Large intestine (tissue), 3 donors: ENCODE results near the gene AP1M1. TPM values are rescaled to one million over a fixed set of nuclear protein-coding genes. Genes with fewer than 3 reads are reported as not detected.
A peak's percentile ranks its signal among the peaks of the same experiment; 100 is the strongest.

Experiments
- DNase-seq, 2 donors: peaks; one replicate each; pipeline versions ENCODE4 v3.0.0 to v3.0.0-alpha.2; 2013
- H3K27ac ChIP-seq: one replicate; pipeline ENCODE4 v1.5.1; 2013; ENCODE audit warnings: low read length
- H3K27me3 ChIP-seq: 2 replicates; pipeline ENCODE4 v1.6.1; 2013; ENCODE audit warnings: low read length; ENCODE audit not compliant: control insufficient read depth, insufficient read depth
- H3K36me3 ChIP-seq: 2 replicates; pipeline ENCODE4 v1.6.1; 2013; ENCODE audit warnings: low read length; ENCODE audit not compliant: control insufficient read depth, insufficient read depth
- H3K4me1 ChIP-seq: one replicate; pipeline ENCODE4 v1.6.1; 2013; ENCODE audit warnings: low read length; ENCODE audit not compliant: control insufficient read depth, insufficient read depth
- H3K4me3 ChIP-seq: one replicate; pipeline ENCODE4 v1.5.1; 2013; ENCODE audit warnings: low read length
- H3K9me3 ChIP-seq: one replicate; pipeline ENCODE4 v1.6.1; 2013; ENCODE audit warnings: mild to moderate bottlenecking, low read depth, low read length, moderate library complexity; ENCODE audit not compliant: control insufficient read depth
- WGBS: methylation state at CpG from one replicate; pipeline ENCODE4 v1.1.5; 2013; ENCODE audit warnings: low lambda C conversion rate; ENCODE audit not compliant: insufficient coverage; 5-methylcytosine and 5-hydroxymethylcytosine counted together
- polyA plus RNA-seq: library from polyadenylated mRNA; unstranded; fragments of 120-200 nt; gene quantifications from one replicate; pipeline ENCODE4 v1.2.1, GENCODE V29; 2013

Gene AP1M1
- polyA plus RNA-seq, 1 donor = 32.8 TPM

DNA sequence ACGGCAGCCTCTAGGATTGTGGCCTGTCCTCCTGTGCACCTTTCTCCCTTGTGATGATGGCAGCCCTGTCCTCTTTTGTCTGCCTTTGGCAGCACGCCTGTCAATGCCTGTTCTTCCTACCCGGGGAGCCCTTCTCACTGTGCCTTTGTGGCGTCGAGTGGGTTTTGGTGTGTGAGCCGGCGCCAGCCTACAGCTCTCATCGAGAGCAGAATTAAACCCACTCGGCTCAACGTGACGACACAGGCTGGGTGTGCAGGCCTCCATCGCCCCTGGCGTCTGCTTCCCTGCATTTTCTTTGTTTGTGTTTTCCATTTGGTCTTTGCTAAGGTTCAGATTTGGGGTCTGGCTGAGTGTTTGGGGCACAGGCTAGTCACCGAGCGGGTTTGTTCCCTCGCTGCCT, 34.4 kb downstream of the AP1M1 start:
- Histone ChIP-seq H3K27ac (no peak overlapping the region), H3K27me3 (no peaks in the 10 kb centered on the region), H3K4me3 (no peak overlapping the region), H3K9me3 (peaks cover 5% of the 10 kb centered on the region), H3K4me1 (no peaks in the 10 kb centered on the region), H3K36me3 (peaks cover 79% of the 10 kb centered on the region)
- DNase-seq = no peak
- WGBS = no CpG with 5 or more reads among the region's 16 CpGs

DNA sequence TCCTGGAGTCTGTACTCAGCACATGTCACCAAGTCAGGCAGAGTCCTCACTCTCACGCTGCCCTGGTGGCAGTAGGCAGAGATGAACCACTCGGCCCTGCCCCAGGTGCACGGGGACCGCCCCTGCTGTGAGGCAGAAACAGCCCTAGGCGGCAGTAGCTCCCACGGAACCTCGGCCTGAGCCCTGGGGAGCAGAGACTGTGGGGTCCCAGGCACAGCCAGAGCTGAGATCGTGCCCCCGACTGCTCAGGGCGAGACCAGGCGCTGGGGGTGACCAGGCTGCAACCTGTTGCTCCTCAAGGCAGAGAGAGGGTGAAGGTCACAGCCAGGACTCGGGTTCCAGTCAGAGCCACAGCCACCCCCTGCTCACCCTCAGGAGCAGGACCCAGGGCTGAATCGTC, 34.9 kb downstream of the AP1M1 start:
- H3K36me3 ChIP-seq = peaks cover 75% of the 10 kb centered on the region
- WGBS = 100% methylated on average over 1 of the region's 13 CpGs

DNA sequence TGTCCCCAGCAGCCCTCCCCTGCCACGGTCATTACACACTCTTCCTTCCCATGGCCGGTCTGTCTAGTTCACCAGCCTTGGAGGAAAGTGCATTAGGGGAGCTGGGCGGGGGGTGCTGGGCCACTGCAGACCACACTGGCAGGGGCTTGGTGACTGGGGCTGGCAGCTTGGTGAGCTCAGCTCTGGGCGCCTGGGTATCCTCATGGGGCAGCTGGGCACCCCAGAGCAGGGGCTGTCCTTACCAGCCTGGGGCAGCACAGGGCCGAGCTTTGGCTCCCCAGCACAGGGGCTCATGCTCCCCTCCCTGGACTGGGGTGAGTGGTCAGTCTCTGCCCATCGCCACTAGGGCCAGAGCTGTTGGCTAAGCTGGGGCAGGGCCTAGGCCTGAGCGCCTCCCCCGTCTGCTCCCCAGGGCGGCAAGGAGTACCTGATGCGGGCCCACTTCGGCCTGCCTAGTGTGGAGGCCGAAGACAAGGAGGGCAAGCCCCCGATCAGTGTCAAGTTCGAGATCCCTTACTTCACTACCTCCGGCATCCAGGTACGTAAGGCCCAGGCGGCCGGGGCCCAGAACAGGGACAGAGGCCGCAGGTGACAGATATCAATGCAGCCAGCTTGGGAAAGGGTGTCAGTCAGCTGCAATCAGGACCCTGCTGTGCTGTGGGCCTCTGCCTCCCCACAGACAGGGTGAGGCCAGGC, 35.5 kb downstream of the AP1M1 start:
- Histone ChIP-seq H3K36me3 (peaks cover 68% of the 10 kb centered on the region), H3K27ac (no peak overlapping the region), H3K4me1 (no peaks in the 10 kb centered on the region), H3K27me3 (no peaks in the 10 kb centered on the region), H3K4me3 (no peak overlapping the region), H3K9me3 (peaks cover 5% of the 10 kb centered on the region)
- DNase-seq = no peak
- no CpG with 5 or more reads among the region's 19 CpGs for WGBS

More for the DNA sequence above, 34.9 kb downstream of the AP1M1 start:
- Histone ChIP-seq H3K9me3 (peaks cover 5% of the 10 kb centered on the region), H3K27ac (no peak overlapping the region), H3K27me3 (no peaks in the 10 kb centered on the region), H3K4me1 (no peaks in the 10 kb centered on the region), H3K4me3 (no peak overlapping the region)
- DNase-seq = no peak

DNA sequence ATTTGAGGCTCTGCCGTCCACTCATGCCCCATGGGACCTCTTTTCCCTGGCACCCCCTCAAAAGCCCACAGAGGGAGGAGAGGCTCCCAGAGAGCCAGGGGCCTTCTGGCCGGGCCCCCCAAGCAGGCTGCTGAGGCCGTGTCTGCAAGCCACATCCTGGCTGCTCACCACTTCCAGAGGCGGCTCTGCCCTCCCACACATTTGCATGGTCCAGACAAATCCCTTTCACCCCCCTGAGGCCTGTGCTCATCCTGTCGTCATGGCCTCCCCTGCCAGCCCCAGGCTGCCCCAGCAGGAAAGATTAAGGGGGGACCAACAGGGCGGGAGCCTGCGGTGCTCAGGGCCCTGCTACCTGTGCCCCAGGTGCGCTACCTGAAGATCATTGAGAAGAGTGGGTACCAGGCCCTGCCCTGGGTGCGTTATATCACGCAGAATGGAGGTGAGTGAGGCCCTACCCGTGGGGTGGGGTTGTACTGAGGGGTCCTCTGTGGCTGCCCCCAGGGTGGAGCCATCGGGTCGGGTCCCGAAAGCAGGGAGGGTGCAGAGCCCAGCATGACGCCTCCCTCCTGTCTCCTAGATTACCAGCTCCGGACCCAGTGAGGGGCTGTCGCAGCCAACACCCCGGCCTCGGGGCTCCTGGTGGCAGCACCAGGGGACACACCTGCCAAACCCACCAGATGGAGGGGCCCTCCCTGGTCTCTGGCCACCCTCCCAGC, 36.3 kb downstream of the AP1M1 start:
- Histone ChIP-seq H3K36me3 (peaks cover 60% of the 10 kb centered on the region), H3K4me1 (no peaks in the 10 kb centered on the region), H3K4me3 (no peak overlapping the region), H3K27ac (no peak overlapping the region), H3K9me3 (peaks cover 5% of the 10 kb centered on the region), H3K27me3 (no peaks in the 10 kb centered on the region)
- DNase-seq = no peak
- WGBS = no CpG with 5 or more reads among the region's 19 CpGs

DNA sequence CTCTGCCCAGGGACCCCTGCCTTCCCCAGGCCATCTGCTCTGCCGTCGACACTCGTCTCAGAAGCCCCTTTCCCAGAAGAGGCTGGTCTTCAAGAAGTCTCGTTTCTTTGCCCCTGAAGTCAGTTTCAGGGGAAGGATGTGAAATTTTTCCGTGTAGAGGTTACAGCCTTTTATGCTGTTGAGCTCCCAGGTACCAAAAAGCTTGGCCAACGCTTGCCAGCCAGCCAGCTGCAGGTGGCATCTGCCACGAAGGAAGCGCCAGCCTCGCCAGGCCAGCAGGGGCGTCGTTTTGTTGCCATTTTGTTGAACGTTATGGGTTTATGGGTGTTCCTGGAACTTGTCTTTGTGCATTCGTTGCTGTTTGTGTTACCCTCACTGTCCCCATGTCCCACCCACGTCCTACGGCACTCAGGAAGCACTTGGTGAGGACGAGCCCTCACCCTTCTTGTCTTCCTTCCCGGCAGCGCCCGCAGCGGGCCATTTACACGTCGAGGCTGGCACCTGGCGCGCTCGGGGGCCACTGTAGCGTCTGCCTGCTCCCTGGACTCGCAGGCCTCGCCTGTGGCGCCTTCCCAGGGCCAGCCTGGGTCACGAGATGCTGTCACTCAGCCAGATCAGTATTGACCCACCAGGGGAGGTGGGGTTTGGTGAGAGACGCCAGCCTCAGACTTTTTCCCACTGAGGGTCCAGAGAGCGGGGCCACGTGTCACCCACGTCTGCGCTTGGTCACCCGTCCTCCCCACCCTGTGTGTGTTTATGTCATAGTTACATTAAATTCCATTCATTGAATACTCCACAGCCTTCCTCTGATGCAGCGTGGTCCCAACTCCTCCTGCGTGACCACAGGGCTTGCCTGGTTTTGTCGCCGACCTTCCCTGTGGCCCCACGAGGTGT, 37.1 kb downstream of the AP1M1 start:
- DNase-seq = no peak
- WGBS = 100% methylated on average over 1 of the region's 41 CpGs
- Histone ChIP-seq H3K27ac (no peak overlapping the region), H3K27me3 (no peaks in the 10 kb centered on the region), H3K36me3 (peaks cover 53% of the 10 kb centered on the region), H3K4me3 (no peak overlapping the region), H3K4me1 (no peaks in the 10 kb centered on the region), H3K9me3 (peaks cover 5% of the 10 kb centered on the region)

DNA sequence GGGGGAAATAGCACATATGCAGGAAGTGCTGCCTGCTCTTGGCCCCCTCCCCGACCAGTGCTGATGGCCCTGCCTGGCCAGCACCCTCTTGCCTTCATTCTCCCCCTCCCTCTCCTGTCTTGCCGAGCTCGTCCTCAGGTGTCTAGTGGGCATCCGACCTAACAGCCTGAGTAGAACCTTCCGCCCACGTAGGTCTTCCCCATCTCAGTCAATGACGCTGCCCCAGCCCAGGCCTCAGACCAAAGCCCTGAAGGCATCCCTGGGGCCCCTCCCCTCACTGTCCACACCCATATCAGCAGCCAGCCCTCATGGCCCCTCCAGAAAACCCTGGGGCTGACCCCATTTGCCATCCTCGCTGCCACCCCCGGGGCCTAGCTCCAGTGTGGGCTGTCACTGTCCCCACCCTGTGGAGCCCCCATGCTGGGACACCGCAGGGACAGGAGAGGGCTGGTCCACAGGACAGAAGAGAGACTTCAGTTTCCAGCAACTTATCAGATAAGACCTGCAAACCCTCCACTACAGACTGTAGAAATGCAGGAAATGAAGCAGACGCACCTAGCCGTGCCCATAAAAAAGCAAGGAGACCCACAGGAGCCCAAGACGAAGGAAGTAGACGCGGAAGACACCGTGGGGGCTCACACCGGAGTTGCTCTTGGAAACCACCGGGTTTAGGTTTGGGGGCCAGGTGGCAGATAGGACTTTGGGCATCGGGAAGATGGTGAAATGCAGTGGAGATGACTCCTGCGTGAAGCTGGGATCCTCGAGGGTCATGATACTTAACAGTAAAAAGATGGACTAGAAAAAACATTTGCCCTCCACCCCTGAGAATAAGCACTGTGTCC, 38.3 kb downstream of the AP1M1 start:
- Histone ChIP-seq H3K4me3 (no peak overlapping the region), H3K27me3 (no peaks in the 10 kb centered on the region), H3K27ac (no peak overlapping the region), H3K36me3 (peaks cover 47% of the 10 kb centered on the region), H3K4me1 (no peaks in the 10 kb centered on the region), H3K9me3 (peaks cover 5% of the 10 kb centered on the region)
- 100% methylated on average over 2 of the region's 21 CpGs for WGBS
- DNase-seq = no peak

DNA sequence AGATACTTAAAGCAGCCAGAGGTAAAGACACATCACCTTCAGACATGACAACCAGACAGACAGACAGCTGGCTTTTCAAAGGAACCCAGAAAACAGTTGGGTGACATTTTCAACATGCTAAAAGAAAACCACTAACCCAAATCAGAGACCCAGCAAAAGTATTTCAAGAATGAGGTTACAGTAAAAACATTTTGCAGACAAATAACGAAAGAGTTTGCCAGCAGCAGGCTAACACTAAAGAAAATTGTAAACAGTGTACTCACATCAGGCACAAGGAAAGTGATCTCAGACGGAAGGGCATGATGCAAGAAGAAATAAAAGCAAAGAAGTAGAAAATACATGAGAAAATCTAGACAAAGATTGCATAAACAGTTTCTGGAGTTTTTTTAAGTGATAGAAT, 46.4 kb downstream of the AP1M1 start:
- 100% methylated on average over 1 of the region's 2 CpGs for WGBS
- no peaks in the 10 kb centered on the region for H3K4me1 ChIP-seq
- H3K4me3 ChIP-seq = no peak overlapping the region
- no peaks in the 10 kb centered on the region for H3K9me3 ChIP-seq
- H3K27me3 ChIP-seq = no peaks in the 10 kb centered on the region
- no peak for DNase-seq
- no peaks in the 10 kb centered on the region for H3K36me3 ChIP-seq
- H3K27ac ChIP-seq = no peak overlapping the region

DNA sequence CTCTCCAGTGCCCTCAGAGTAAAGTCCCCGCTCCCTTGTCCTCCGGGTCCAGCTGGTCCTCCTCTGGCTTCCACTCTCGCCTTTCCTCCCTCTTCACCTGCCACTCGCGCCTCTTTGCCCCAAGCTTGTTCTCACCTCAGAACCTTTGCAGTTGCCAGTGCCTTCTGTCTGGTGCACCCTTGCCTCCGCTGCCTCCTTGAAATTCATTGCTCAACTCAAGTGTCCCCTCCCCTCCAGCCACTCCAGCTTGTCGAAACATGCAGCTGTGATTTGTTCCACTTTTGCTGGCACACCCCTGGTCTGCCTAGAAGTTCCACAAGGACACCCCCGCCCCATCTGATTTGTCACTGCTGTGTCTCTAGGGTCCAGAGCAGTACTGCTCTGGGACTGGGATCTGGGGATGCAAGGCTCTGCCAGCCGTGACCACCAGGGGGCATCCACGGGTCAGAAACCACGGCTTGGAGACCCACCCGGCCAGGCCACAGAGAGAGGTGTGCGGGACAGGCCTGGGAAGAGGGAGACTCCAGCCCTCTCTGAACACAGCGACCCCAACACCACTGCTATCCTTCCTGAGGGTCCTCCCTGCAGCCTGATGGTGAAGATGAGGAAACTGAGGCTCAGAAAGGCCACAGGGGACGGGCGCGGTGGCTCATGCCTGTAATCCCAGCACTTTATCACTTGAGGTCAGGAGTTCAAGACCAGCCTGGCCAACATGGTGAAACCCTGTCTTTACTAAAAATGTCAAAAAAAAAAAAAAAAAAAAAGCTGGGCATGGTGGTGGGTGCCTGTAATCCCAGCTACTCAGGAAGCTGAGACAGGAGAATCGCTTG, 49.9 kb downstream of the AP1M1 start:
- Histone ChIP-seq H3K9me3 (peaks cover 3% of the 10 kb centered on the region), H3K4me1 (no peaks in the 10 kb centered on the region), H3K36me3 (no peaks in the 10 kb centered on the region), H3K27ac (no peak overlapping the region), H3K27me3 (no peaks in the 10 kb centered on the region), H3K4me3 (no peak overlapping the region)
- peak; percentile 57 to 63 for DNase-seq
- 60% methylated on average over 1 of the region's 18 CpGs for WGBS

DNA sequence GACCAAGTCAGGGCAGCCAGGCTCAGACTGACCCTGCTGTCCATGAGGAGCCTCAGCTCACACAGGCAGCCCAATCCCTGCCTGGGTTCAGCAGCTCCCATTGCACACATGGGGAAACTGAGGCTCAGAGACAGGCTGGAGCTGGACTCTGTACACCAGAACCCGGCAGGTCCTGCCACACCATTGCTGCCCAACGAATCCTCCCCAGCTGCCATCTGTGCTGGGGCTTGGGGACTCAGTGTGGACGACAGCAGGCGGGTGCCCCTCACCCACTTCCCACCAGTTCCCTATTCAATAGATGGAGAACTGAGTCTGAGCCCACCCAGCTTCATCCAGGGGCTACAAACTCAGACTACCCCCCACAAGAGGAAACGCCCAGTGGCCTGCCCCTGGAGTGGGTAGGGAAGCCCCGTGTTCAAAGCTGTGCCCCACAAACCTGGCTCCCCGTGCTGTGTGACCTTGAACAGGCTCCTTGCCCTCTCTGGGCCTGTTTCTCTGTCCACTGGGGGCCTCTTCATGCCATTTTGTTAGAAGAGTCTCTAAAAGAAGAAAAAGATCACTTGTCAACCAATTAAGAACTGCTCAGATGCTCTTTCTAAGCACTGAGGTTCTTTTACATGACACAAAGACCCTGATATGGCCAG, 50.8 kb downstream of the AP1M1 start:
- no peak for DNase-seq
- H3K4me3 ChIP-seq = no peak overlapping the region
- WGBS = no CpG with 5 or more reads among the region's 7 CpGs
- H3K36me3 ChIP-seq = no peaks in the 10 kb centered on the region
- no peaks in the 10 kb centered on the region for H3K4me1 ChIP-seq
- peaks cover 3% of the 10 kb centered on the region for H3K9me3 ChIP-seq
- H3K27me3 ChIP-seq = no peaks in the 10 kb centered on the region
- no peak overlapping the region for H3K27ac ChIP-seq
